SK-N-SH treated with all-trans-retinoic acid at 6 μM for 48 hours (cell line): ENCODE measurements around the gene NXF2B.
"Not testable (repeated sequence)": the region's sequence is repeated elsewhere in the genome, so short reads cannot be mapped to it uniquely, and the experiment has no call there.

ENCODE experiments used
- RARB ChIP-seq: fragments of 250-450 bp; sonication (Bioruptor Pico); IDR thresholded peaks from 2 replicates; pipeline ENCODE4 v1.8.0; 2021; ENCODE audit warnings: mild to moderate bottlenecking, moderate library complexity
- TCF4 ChIP-seq: fragments of 250-450 bp; sonication (Bioruptor Pico); IDR thresholded peaks from 2 replicates; pipeline ENCODE4 v1.8.0; 2021; ENCODE audit warnings: mild to moderate bottlenecking, moderate library complexity, borderline replicate concordance

DNA sequence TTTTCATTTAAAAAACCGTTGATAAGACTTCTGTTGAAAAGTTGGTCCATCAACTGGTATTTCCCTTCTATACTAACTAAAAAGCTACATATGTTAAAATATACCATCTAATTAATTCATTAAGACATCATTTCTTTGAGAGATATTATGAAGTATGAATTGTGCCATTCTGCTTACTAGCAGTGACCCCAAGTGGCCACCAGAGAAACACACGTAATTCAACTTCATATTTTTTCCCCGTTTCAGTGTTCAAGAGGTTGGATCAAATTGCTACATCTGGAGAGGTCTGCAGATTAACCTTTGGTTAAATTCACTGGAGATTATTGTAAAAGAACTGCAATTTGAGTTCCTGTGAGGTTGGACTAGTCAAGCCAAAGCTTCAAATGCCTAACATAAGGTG, 30.4 kb upstream of the NXF2B start:
- TF ChIP-seq RARB, TCF4 (CRISPR knock-in tag): not testable (repeated sequence)
